Measurements from ENCODE around the gene IPO13.
A peak's percentile ranks its signal among the peaks of the same experiment; 100 is the strongest.

GRCh38 chr1:44014365-44015104 lies 67.8 kb downstream of the IPO13 start:
- TF ChIP-seq CTCF (IDR thresholded peaks at IDR 0.05) (no peak), EP300 (IDR thresholded peaks at IDR 0.05; ENCODE audit: low read depth) (no peak), POLR2AphosphoS5 (IDR thresholded peaks at IDR 0.05) (peak in 2 of 3 donors; percentile 52 to 79)

Measured in transverse colon (tissue), 4 donors.